GM19468 (cell line): ENCODE results near the gene FAM131B.

Experiments used
- ATAC-seq: cut with Tn5 transposase; IDR thresholded peaks from one replicate; pipeline ENCODE4 v1.9.1; 2021; ENCODE audit warnings: mild to moderate bottlenecking, moderate library complexity, moderate number of reproducible peaks; ENCODE audit not compliant: unreplicated experiment; ENCODE audit errors: extremely low read depth

The FAM131B gene

DNA sequence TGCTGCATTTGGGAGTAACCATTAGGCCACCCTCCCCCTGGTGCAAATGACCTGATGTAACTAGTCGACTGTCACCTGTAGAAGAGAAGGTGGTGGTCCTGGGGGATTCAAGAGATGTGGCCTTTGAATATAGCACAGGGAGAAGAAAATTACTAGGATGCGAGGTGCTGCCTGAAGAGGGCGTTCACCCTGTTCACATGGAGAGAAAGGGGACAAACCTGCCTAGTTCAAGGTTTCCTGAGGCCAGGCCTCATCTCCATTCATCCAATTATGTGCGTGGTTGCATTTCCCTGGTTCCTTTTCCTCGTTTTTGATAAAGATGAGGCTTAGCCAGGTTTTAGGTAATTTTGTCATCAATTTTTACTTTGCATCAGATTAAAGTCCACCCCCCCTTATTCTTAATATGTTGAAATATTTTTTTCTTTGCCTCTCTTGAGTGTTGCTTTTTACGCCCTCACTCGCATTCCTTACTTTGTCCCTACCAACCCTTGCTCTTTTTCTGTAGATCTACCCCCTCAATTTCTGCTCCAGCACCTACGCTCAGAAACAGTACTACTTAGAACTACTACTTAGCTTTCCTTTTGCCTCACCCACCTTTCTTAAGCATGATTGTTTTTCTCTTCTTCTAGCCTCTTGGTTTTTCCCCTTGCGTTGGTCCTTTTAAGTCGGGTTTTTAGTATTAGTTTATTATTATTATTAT, 32.9 kb downstream of the FAM131B start:
- no peak for ATAC-seq

- no peak for ATAC-seq
These were observed 34.6 kb downstream of the FAM131B start for GRCh38 chr7:143327903-143328302.

GRCh38 chr7:143325240-143325639, 37.3 kb downstream of the FAM131B start:
- peak; percentile 67 for ATAC-seq

DNA sequence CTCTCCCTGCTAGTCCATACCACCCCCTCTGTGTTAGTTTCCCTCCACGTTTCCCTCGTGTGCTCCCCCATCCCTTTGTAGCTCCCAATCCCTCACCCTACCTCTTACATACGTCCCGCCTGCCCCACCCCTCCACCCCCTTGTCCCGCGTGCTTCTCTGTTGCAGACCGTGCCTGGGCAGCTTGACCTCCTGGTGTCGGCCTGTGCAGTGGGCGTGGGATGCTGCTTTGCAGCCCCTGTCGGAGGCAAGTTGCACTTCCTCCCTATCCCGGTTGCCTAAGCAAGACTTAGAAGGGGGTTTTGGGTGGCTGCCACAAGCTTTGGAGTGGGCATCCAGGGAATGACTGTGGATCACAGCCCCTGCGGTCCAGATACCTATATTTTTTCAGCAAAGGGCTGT, 38.9 kb downstream of the FAM131B start:
- ATAC-seq: no peak

GRCh38 chr7:143322760-143323633, 39.5 kb downstream of the FAM131B start:
- no peak for ATAC-seq

- no peak for ATAC-seq
These were observed 40.8 kb downstream of the FAM131B start for GRCh38 chr7:143321734-143322133.

DNA sequence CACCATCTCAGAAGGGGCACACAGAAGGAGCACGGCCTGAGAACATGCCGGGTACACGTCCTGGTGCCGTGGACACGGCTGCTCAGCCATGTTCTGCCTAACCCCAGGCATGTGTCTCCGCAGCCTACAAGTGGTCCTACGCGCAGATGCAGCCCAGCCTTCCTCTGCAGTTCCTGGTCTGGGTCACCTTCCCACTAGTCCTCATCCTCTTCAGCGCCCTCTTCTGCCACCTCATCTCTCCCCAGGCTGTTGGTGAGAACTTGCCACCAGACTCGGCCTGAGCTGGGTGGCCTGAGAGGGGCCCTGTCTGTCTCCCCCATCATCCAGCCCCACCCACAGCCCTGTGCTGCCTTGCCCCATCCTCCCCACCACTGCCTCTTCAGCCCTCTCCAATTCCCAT, 41.3 kb downstream of the FAM131B start:
- ATAC-seq: no peak

- ATAC-seq: no peak
These were observed 41.9 kb downstream of the FAM131B start for GRCh38 chr7:143320620-143321019.

DNA sequence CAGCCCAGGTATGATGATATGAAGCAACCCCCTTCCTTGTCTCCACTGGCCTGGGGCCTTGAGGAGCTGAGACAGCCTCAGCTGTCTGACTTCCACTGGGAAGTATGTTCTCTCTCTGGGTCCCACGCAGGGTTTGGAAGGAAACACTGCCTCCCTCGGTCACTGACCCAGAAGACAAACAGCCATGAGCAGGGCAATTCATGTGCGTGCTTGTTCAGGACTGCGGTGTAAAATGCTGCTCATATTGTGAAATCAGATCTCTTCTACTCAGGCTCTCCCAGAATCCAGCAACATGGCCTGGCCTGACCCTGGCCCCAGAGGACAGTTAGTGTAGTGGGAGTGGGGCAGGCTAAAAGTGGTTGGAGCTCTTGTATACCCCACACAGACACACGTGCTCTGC, 43.9 kb downstream of the FAM131B start:
- ATAC-seq: no peak

DNA sequence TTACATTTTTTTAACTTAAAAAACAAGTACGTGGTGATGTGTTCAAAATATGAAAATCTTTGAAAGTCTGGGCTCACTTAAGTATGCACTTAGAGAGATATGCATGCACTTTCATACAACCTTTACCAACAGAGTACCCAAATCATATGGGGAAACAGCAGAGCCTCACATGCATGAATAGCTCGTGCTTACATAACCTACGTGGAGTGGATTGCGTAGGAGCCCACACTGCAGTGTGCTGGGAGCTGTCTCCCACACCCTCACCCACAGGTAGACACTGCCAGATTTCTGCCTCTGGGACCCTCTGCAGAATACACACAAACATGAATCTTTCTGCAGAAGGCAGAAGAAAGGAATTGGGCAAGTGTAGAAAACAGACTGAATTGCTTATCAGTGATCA, 46.0 kb downstream of the FAM131B start:
- ATAC-seq: no peak

DNA sequence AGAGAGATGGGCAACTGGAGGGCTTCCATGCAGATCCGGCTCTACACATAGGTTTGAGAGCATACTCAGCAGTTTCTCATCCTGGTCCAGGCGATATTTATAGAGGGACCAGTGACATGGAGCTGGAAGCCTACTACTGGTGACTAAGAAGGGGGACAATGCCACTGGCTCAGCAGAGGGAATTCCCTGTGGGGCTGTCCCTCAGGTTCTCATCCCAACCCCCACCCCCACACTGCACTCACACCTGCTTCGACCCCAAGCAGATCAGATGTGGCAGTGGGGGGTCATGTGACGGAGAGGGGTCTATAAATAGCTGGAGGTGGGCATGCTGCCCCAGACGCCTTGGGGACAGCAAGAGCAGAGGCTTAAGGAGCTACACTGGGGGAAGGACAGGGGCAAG, 46.7 kb downstream of the FAM131B start, which contains the start of gene CLCN1:
TSS of gene CLCN1 (plus strand) at position 336 of the 400 bp plus-strand sequence. CDS start 102 bp downstream, outside the sequence.
- ATAC-seq: no peak

GRCh38 chr7:143314127-143314526, 48.4 kb downstream of the FAM131B start:
- no peak for ATAC-seq

DNA sequence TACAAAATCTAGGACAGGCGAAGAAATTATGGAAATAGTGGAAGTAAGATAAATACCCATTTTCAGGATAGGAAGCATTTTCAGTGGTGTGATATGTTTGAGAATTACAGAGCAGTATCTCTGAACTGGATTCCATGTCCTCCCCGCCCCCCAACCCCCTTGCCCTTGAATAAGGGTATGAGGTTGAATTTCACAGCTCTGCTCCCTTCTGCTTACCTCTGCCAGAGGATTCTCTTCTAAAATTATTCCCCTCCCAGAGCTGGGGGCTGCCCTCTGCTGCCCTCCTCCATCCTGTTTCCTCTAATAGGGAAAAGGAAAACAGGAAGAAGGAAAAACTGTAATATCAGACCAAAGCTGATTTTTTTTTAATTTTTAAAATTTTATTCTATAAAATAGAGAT, 53.9 kb downstream of the FAM131B start:
- ATAC-seq: no peak

- ATAC-seq: no peak
These were observed 57.0 kb downstream of the FAM131B start for GRCh38 chr7:143305423-143306070.

GRCh38 chr7:143304938-143305337, 57.6 kb downstream of the FAM131B start:
- ATAC-seq: no peak

DNA sequence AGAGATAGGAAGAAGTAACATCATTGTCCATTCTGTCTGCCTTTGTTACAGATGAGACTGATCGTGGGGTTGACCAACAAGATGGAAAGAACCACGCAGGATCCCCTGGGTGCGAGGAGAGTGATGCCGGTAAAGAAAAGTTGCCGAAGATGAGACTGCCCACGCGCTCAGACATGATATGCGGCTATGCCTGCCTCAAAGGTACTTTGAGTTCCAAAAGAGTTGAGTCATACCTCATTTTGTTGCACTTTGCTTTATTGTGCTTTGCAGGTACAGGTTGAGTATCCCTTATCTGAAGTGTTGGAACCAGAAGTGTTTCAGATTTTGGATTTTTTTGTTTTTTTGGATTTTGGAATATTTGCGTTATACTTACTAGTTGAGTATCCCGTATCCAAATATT, 58.8 kb downstream of the FAM131B start:
- ATAC-seq: no peak
